Iris pigment epithelial cell (primary cell): ENCODE measurements around the gene IFIT5.
"Not testable (repeated sequence)": the region's sequence is repeated elsewhere in the genome, so short reads cannot be mapped to it uniquely, and the experiment has no call there.

Source experiments
- DNase-seq: peaks from one replicate; pipeline ENCODE4 v3.0.0-alpha.2; 2011; ENCODE audit warnings: low read depth

The IFIT5 gene, protein sequence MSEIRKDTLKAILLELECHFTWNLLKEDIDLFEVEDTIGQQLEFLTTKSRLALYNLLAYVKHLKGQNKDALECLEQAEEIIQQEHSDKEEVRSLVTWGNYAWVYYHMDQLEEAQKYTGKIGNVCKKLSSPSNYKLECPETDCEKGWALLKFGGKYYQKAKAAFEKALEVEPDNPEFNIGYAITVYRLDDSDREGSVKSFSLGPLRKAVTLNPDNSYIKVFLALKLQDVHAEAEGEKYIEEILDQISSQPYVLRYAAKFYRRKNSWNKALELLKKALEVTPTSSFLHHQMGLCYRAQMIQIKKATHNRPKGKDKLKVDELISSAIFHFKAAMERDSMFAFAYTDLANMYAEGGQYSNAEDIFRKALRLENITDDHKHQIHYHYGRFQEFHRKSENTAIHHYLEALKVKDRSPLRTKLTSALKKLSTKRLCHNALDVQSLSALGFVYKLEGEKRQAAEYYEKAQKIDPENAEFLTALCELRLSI

DNA sequence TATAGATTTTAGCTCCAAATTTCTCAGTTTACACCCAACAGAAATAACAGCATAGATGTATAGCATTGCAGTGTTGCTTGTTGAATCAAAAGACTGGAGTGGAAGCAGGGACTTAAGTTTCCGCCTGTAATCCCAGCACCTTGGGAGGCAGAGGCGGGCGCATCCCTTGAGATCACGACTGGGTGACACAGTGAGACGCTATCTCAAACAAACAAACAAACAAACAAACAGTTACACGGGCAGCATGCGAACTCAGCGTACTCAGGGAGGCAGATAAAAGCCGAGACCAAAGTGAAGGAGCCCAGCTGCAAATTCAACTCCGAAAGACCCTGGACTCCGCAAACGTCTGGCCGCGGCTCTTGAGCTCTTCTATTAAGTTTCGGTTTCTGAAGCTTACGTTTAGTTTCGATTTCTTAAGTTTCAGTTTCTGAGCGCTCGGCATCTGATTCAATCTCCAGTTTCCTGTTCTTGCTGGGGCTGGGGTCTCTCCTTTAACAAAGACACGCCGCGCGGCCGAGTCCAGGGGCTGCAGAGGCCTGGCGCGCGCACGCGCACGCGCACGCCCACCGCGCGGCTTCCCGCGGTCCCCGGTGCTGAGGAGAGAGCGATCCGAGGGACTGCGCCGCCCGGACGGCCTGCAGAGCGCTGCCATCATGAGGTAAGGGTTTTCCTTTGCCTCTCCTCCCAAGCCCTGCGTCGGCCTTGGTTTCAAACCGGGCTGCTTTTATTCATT lies at the start of gene IFIT5:
TSS of gene IFIT5 (plus strand) at position 423 of the 733 bp plus-strand sequence. CDS start at position 654, 231 bp downstream.
- DNase-seq = peak; percentile 76

DNA sequence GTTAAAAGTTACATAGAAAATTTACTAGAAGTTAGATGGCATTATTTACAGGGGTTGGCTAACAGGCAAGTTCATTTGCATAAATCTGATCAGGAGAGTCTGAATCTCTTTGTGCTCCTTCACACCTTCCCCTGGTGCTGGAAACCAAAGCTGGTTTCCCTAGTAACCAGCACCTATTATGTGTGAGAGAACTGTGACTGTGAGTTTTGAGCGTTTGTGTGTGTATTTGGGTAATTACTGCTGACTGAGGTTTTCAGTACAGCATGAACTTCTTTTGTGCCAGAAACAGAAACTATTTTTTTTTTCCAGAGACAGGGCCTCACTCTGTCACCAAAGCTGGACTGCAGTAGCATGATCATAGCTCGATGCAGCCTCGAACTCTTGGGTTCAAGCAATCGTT lies 46.8 kb upstream of the IFIT5 start:
- no peak for DNase-seq

DNA sequence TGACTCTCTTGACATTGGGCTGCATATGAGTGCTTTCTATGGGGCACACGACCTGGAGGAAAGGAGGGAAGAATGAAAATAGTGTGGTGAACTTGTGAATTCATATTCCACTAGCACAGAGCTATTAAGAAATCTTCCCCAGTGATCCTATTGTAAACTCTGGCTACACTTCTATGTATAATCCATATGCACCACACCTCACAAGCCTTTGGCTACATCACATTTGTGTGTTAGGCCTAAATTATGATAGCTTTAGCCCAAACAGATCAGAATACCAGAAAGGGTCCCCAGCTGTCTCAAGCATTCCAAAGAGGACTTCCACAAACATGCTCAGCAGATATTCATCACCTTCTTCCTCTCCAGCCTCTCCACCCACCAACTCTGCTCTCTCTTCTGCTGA lies 46.2 kb upstream of the IFIT5 start:
- no peak for DNase-seq

DNA sequence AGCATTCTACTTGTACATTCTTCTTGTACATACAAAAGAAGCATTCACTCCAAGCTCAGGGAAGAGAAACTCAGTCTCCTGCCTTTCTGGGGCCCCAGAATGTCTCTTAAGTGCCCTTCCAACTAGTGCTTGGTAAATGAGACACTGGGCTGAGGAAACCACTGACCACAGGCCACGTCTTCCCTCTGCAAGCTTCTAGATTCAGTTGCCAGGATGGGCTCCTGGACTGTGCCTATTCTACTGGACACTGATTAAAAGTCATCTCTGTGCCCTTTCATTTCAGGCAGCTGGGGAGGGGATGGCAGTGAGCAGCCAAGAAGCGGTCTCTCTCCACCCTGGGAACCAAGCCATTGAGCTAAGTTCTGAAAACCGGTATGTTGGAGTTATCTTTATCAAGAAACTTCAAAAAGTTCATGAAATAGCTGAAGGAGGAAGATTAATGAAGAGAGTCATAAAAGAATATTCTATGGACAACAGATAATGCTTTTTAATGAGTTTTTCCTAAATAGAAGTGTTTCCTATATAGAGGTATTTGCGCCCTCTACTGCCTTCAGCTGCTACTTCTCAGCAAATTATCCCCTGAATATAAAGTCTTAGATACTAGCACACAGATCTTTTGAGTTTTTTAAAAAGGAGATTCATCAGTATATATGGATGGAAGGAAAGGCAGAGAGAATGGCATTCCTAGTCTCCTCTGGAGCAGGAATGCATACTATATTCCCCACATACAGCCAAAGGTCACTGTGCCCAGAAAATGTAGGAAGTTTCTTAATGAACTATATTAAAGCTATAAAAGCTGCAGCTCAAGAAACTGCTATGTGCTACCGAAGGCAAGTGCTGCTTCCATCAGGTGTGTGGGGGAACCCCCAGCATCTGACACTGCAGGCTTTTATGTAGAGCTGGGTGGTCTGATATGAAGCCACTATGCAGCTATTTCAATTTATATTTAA lies 44.9 kb upstream of the IFIT5 start:
- DNase-seq = peak; percentile 54

DNA sequence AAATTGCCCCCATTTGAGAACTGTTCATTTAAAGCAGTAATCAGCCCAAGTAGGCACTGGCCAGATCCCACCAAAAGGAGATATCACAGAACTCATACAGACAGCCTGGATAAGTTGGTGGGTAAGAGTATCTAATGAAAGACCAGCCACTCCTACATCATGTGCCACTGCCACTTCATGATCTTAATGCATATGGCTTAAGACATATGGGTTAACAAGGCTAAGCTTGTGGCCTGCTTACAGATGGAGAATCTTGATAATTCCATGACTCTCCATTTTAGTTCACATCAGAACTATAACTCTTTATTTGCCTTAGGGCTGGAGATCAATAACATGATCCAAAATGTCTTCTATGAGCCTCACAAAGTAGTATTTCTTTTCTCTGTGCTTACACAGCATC lies 43.3 kb upstream of the IFIT5 start:
- DNase-seq = no peak

DNA sequence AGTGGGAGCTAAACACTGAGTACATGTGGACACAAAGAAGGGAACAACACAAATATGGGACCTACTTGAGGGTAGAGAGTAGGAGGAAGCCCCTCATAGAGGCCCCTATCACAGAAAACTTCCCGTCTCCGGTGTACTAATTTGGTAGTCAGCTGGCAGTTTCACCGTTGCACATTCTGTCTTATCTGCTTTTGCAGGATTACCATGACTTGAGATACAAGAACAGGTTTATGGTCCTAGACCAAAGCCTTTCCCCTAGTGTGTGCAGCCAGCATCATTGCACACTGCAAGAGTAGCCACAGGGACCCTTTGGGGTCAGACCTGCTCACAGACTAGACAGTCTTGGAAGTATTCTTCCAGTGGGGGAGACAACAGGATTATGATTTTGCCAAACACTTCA lies 42.4 kb upstream of the IFIT5 start:
- no peak for DNase-seq

DNA sequence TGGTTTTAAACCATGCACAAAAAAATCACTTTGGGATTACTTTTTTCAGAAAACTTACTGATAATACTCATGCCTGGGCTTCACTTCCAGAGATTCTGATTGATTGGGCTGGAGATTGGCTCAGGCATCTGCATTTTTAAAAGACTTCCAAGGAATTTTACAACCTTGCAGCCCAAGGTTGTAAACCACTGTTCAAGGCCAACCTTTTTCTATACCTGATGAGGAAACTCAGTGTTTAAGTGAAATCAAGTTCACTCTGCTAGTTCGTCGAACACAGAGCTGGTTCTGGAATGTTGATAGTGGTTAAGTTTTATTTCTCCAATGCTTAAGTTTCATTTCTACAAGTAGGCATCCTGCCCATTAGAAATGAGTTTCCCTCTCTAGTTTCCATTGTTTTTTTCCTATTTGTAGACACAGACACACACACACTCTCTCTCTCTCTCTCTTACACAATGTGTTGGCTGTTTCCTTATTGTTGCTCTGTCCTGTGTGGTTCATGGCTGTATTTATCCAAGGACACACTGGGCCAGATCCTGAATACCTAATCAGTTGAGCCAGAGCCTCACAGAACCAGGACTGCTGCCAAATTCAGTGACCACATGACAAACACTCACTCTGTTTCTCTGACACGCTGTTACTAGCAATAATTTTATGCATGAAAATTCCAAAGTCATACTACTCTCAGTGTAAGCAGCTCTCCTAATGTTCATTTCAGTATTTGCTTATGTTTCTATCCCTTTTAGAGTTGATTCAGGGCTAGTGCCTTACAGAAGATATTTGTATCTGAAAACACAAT lies 40.3 kb upstream of the IFIT5 start:
- DNase-seq = peak; percentile 93

DNA sequence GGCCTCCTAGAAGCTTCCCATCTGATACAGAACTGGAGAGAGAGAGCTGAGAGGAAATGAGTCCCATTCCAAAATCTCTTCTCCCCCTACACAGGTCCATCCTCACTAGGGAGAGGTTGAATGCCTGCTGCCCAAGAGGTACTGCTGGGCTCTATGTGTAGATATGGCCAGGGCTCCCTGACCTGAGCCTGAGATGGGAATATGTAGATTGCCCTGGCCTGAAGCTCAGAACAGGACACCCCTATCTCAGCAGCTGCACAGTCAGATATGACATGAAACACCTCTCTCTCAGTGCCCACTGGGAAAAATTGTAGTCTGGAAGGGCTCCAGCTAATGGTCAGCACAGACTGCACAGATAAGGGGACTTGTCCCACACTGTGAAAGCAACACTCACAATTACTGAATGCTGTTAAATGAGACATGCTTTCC lies 39.6 kb upstream of the IFIT5 start:
- no peak for DNase-seq

DNA sequence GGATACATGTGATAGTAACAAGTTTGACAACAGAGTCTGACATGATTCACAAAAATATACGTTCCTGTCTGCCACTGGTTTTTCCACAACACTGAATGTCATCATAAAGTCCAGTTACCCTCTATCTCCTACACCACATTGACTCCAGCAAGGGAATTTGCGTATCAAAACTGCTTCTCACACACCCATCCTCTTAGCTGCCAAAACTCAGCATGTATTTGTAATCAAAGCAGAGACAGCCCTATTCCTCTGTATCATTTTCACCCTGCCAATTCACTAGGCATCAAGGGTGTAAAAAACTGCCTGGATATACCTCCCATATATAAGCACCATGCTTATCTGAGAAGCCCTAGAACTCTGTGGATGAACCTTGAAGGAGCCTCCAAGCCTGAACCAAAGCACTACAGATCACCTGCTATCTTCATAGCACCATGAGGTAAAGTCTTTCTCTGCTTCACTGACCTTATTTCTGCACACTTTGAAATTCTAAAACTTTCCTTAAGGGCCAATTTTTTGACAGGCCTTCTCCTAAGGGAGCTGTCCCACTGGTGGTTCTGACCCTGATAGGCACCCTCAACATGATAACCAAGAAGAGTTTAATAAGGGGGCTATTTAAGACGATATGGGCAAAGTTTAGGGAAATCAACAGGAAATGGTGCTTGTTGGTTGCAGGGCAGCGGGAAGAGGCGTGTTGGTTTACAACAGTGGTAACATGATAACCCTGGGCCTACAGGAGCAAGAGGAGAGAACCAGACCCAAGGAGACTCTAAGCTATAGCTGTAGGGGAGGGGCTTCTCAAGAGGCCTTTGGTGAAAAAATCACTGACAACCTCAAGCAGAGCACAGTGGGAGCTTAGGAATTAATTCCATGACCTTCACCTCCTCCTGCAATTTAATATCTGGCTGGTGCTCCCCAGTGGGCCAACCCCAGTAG lies 36.4 kb upstream of the IFIT5 start, which contains the start of gene IFIT1B:
TSS of gene IFIT1B (plus strand) at position 352 of the 933 bp plus-strand sequence. CDS start at position 432, 80 bp downstream.
- DNase-seq = no peak

DNA sequence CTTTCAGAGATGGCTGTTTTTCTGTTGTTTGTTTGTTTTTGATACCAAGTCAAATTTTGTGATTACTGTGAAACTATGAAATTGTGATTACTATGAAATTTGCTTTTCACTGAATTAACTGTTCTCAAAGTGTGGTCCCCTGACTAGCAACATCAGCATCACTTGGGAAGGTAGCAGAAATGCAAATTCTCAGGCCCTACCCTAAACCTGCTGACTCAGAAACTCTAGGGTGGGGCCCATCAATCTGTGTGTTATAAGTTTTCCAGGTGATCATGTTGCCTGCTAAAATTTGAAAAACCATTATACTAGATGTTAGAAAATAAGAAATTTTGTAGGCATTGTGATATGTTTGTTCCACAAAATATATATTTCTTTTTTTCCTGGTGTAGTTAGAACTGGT lies 35.3 kb upstream of the IFIT5 start:
- no peak for DNase-seq

DNA sequence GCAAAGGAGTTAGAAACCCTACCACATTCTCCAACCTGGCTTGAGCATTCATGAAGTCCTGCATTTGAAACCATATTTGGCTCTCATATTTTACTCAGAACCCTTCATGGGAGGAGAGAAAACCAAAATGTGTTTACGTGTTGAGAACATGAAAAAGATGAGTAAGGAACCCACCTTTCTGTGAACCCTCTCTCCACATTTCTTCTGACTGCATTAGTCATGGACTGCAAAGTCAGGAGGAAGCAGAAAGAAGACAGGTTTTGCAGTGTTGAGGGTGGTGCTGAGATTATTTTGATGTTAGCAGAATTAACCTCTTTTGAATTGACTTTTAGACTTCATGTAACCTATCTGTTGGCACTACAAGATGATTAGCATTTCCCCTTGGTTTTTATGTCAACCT lies 31.6 kb upstream of the IFIT5 start:
- peak; percentile 49 for DNase-seq

DNA sequence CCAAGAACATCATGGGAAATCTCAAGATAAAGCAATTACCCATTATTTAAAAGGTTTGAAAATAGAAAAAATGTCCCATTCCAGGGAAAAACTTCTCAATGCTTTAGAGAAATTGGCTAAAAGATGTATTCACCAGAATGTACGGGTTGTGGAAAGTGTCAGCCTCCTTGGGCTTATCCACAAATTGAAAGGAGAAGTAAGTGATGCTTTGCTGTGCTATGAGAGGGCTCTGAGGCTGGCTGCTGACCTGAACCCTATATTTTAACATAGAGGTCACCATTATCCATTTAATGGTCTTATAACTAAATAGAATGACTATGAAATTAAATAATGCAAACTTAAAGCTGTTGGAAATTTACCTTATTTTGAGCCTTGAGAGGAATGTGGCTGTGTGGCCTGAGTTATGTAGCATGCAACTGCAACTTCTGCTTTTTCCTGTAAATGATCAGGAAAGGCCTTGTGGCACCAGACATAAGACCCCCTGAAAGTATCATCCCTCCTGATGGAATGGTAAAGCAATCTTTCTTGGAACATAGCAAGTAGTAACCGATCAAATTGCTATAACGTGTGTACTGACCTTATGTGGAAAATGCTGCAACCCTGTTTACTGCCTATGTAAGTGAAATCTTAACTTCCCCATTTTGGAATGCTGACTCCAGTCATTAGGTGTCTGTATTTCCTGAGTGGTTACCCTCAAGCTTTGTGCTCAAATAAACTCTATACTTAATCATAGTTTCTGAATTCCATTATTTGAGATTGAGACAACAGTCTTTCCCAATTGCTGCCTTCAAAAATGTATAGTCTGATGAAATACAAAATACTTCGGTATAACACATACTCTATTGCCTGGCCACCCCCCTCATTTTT lies 29.7 kb upstream of the IFIT5 start:
- DNase-seq = peak; percentile 61

DNA sequence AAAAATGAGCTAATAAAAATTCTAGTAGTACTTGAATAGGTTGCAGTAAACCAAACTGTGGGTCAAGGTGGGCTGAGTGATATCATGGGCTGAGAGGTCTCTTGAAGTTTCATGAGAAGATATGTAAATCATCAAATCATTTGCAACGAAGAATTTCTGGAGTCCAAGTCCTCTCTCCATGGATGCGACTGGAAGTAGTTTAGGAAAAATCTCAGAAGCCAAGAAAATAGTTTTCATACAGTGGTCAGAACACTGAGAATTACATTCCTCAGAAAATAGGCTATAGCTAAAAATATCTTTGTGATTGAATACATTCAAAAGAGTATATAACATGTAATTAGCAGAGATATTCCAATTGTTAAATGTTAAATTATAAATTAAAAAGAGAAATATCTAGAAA lies 25.6 kb upstream of the IFIT5 start:
- no peak for DNase-seq

DNA sequence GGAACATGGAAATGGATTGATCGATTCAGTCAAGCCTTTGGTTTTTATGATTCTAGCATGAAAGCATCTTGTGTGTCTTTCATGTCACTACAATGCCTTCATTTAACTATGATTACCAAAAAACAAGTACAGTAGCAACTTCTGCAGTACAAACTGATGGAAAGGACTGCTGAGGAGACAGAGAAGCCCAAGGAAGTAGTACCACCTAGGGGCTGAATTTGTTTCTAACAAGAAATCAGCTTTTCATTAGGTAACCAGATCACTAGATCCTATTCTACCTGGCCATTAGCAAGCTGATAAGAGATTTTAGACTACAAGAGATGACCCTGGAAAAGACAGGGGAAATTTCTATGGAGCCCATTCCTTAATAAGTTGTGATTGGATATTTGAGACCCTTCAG lies 25.1 kb upstream of the IFIT5 start:
- no peak for DNase-seq

DNA sequence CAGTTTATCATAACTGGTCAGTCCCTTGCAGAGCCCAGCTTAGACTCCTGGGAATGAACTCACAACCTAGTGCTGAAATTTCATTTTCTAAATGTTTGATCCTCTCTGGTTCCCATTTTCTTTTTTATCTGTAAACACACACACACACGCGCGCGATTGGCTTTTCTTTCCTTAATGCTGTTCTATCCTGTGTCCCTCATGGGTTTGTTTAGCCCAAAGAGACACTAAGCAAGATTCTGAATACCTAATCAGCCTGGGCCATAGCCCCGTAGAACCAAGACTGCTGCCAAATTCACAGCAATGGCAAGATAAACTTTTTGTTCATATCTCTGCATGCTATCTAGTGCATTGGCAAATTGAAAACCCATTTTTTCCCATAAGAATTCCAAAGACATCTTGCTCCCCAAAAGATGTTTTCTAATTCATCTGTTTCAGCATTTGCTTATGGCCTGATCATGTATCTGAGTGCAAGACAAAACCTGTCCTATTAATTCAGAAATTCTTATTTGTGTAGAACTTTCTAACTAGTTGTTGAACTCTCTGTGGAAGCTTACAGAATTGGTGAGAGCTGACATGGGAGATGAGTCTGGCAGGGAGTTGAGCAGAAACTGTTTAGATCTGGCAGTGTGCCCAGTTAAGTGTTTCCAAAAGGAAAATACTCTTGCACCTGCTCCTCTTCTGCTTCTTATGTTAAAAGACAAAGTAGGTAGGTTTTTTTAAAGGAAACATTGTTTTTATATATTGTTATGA lies 23.7 kb upstream of the IFIT5 start:
- no peak for DNase-seq

DNA sequence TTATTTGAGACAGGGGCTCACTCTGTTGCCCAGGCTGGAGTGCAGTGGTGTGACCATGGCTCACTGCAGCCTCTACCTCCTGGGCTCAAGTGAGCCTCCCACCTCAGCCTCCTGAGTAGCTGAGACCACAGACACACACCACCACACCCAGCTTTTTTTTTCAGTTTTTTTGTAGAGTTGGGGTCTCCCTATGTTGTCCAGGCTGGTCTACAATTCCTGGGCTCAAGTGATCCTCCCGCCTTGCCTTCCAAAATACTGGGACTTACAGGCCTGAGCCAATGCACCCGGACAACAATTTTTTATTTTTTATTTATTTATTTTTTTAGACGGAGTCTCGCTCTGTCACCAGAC lies 23.2 kb upstream of the IFIT5 start:
- not testable (repeated sequence) for DNase-seq

DNA sequence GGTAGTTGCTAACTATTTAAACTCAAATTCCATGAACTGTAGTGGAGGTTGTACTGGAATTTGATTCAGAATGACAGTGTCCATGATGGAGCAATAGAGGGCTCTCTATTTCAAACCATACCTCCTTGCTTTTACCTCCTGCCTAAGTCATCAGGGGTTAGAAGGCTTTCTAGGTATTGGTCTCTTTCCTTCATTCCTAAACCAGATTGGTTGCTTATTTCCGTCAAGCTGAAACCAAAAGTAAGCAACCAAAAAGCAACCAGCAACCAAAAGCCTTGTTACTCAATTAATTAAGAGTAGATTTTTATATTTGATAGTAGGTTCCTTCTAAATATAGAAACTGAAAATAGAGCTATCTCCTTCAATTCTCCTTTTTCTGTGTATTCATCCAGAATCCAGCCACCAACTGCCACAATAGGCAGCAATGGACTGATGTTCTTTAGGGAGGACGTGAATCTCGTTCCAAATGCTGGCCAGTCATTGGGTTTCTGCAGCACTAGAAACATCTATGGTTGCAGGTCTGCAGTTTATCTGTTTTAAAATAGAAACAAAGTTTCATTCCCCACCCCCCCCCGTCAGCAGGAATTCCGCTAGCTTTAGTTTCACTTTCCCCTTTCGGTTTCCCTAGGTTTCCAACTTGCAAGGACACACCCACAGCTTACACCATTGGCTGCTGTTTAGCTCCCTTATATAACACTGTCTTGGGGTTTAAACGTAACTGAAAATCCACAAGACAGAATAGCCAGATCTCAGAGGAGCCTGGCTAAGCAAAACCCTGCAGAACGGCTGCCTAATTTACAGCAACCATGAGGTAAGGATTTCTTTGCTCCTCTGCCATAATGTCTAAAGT lies 22.2 kb upstream of the IFIT5 start, which contains the start of gene IFIT1:
TSS of gene IFIT1 (plus strand) at position 717 of the 850 bp plus-strand sequence. CDS start at position 807, 90 bp downstream.
- peak; percentile 93 for DNase-seq
